ENCODE results near the gene ZBTB6.
A peak's percentile ranks its signal among the peaks of the same experiment; 100 is the strongest.
"Not testable (repeated sequence)": the region's sequence is repeated elsewhere in the genome, so short reads cannot be mapped to it uniquely, and the experiment has no call there.

Gene ZBTB6

GRCh38 chr9:122922713-122923112 lies 9.6 kb upstream of the ZBTB6 start:
- DNase-seq = no peak

GRCh38 chr9:122918310-122918709 lies 5.2 kb upstream of the ZBTB6 start:
- no peak for DNase-seq

DNA sequence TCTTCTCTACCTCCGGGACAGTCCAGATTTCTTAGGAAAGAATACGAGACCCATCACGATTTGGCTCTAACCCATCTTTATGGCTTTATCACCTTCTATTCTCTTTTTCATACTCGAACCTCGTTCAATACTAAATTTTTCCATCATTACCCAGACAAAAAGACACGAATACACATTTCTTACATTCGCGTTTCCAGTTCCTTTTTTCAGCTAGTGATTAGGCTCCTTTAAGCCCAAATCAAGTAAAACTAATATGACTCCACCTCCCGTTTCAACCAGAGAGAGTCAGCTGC lies 506 bp downstream of the ZBTB6 start:
- no peak for DNase-seq

- not testable (repeated sequence) for DNase-seq
These were observed 7.0 kb downstream of the ZBTB6 start for GRCh38 chr9:122906122-122906521.

- DNase-seq = peak; percentile 99
These were observed 8.1 kb downstream of the ZBTB6 start, which contains the start of gene RC3H2 for GRCh38 chr9:122904823-122905710. TSS of gene RC3H2 (minus strand) at chr9:122905359. CDS start at chr9:122897509, 7,850 bp downstream.

DNA sequence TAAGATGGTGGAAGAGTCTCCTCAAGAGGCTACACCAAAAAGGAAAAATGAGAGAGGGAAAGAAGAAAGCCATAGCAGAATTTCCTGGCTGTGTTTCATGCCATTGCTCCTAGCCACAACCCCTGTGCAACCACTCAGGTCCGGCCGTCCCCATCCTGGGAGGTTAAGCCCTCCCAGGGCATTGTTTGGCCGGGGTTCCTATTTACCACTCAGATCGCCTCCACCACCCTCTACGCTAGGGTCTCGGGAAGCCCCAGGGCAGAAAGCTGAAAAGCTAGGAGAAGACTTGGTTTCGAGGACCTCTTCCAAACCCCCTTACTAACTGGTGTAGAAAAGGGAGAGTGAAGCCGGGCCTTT lies 8.7 kb downstream of the ZBTB6 start:
- no peak for DNase-seq

GRCh38 chr9:122900791-122901190 lies 12.3 kb downstream of the ZBTB6 start:
- DNase-seq = peak; percentile 43

DNA sequence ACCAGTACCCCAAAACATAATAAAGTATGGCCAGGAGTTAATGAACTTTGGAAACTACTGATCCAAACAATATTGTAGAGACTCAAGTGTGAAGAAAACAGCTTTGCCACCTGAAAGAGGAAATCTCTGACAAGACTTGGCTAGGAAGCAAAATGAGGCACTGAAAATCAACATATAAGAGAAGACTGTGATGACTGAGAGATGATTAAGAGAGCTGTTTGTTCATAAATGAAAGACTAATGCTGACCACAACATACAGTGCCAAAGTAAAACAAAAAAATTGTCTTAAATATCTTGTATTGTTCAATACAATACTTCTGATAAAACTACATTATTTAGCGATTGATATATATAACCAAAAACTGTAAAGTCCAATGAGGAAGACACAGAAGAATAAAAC lies 15.2 kb downstream of the ZBTB6 start:
- DNase-seq = no peak

DNA sequence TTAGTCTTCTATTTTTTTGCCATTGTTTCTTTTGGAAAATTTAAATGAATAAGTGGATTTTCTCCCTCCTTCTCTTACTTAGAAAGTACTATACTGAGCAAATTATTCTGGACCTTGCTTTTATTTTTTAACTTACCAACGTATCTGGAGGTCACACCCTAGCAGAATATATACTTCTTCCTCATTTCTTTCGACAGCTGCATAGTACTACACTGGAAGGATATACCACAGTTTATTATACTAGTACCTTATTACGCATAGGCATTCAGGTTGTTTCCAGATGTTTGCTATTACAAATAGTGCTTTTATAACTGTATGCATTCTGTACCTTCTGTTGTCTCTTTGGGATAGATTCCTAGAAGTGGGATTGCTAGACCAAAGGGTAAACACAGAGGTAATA lies 24.6 kb downstream of the ZBTB6 start:
- no peak for DNase-seq

DNA sequence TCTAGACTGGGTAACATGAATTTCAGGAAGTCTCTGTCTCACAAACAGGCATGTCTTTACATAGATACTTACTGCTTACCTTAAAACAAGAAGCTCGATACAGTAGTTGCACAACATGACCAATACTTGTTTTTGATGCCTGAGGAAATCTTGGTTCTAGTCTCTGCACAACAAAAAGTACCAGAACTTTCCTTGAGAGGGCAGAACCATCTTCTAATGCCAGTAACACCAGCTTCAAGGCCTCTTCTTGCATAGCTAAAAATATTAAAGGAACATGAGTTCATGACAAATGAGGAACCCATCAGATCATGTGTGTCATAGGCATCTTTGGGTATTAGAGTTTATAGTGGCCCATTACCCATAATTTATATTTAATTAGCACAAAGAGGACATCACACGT lies 30.0 kb downstream of the ZBTB6 start:
- DNase-seq = no peak

GRCh38 chr9:122879443-122879842 lies 33.7 kb downstream of the ZBTB6 start:
- DNase-seq = no peak

DNA sequence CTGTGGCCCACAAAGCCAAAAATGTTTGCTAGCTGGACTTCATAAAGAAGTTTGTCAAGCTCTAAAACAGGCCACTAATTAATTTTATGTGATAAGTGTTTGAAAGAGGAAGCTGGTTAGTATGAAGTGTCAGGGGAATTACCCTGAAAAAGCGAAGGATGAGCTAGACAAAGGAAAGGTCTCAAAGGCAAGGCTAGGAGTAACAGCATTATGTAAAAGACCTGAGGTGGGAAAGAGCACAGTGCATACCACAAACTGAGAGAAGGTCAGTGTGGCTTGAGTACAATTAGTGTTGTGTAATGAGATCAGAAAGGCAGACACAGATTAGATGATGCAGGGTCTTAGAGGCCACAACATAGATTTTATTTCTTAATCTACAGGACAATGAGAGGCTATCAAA lies 37.6 kb downstream of the ZBTB6 start:
- no peak for DNase-seq

GRCh38 chr9:122867276-122867675 lies 45.8 kb downstream of the ZBTB6 start:
- DNase-seq = not testable (repeated sequence)

DNA sequence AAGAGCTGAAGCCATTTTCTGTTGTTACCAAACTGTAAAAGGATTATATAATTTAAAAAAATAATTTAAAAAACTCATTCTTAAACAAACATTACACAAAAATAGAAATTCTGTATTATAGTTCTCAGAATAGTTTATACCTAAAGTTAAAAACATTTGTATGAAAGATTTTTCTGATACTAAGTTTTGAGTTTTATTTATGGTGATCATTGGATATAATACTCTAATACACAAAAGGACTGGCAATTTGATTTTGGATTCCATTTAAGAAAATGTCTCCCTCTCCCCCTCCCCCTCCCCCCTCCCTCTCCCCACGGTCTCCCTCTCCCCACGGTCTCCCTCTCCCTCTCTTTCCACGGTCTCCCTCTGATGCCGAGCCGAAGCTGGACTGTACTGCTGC lies 47.0 kb downstream of the ZBTB6 start:
- no peak for DNase-seq

GRCh38 chr9:122865300-122865699 lies 47.8 kb downstream of the ZBTB6 start:
- no peak for DNase-seq

DNA sequence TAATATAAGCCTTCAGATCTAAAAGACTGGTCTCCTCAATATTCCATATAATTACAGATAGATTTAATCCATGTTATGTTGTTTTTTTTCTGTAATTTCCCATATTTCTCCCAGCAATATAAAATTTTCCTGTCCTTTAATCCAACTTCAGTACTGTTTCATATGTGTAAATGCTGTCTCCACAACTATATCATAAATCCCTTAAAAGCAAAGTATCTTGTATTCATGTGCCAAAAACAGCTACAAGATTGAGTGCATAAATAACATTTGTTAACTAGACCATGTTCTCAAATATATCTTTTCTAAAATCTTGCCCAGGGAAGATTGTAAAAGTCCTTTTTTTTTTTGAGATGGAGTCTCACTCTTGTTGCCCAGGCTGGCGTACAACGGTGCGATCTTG lies 49.7 kb downstream of the ZBTB6 start:
- no peak for DNase-seq

GRCh38 chr9:122860319-122861142 lies 52.6 kb downstream of the ZBTB6 start:
- DNase-seq = no peak

Data from CD4-positive, alpha-beta T cell treated with Interleukin-21 for 1 hour (primary cell).